Mesothelial cell of epicardium (in vitro differentiated cells): ENCODE data around the gene SPINK2. TPM values are rescaled to one million over a fixed set of nuclear protein-coding genes. Genes with fewer than 3 reads are reported as not detected.

Source experiments
- DNase-seq, 2 experiments: peaks; one replicate each; pipeline ENCODE4 v3.0.0; 2021; ENCODE audit warnings: low spot score in 2 of 2; ENCODE audit not compliant: unreplicated experiment in 2 of 2
- H3K27ac Mint-ChIP-seq: 2 replicates; pipeline ENCODE4 v1.8.0; 2021; ENCODE audit warnings: mixed read lengths
- H3K27me3 Mint-ChIP-seq: 2 replicates; pipeline ENCODE4 v1.8.0; 2021; ENCODE audit warnings: low read depth, mixed read lengths
- H3K36me3 Mint-ChIP-seq: 2 replicates; pipeline ENCODE4 v1.8.0; 2021; ENCODE audit warnings: mixed read lengths
- H3K4me1 Mint-ChIP-seq: 2 replicates; pipeline ENCODE4 v1.8.0; 2021; ENCODE audit warnings: mixed read lengths
- H3K4me3 Mint-ChIP-seq: 2 replicates; pipeline ENCODE4 v1.8.0; 2021; ENCODE audit warnings: mild to moderate bottlenecking, moderate library complexity, mixed read lengths
- H3K9me3 Mint-ChIP-seq: 2 replicates; pipeline ENCODE4 v1.8.0; 2021; ENCODE audit warnings: mixed read lengths
- total RNA-seq: library from RNA; stranded (reverse); gene quantifications from 3 replicates; pipeline ENCODE4 v1.2.1, GENCODE V29; 2021
- TF ChIP-seq, protein P1 (sequence below): fragments of 200-600 bp; sonication (generic); IDR thresholded peaks from one replicate; pipeline ENCODE4 v1.5.0; 2021; ENCODE audit warnings: antibody characterized with exemption; ENCODE audit not compliant: unreplicated experiment

Gene SPINK2, protein sequence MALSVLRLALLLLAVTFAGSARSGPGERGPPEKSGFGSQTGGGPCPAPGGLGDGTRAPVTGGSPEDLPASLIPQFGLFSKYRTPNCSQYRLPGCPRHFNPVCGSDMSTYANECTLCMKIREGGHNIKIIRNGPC
- not detected in 3 replicates for total RNA-seq

DNA sequence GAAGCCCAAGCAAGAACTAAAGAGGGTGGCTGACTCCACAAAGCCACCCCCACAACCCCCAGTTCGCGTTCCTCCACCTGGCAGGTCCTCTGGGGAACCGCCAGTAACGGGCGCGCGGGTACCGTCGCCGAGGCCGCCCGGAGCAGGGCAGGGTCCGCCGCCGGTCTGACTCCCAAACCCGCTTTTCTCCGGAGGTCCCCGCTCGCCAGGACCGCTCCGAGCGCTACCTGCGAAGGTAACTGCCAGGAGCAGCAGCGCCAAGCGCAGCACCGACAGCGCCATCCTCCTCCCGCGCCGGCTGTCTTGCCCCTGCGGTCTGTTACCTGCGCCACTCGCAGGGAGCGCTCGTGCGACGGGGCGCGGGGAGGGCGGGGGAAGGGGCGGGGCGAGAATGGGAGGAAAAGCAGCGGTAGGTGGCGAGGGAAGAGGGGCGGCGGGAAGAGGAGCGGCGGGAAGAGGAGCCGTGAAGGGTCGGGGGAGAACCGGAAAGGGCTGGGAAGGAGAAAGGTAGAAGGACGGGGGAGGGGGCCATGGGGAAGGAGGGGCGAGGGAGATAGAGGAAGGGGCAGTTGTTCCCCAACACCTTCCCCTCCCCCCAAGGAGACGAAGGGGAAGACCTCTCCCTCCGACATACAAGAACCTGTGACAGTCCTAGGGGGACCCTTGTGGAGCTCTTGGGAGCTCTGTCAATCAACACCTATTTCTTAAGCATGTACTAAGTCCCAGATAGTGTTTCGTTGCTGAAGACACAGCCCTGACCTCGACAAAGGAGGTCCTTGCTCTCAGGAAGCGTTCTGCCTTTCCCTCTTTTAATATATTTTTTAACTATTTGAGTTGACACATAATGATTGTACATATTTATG lies at the start of gene SPINK2:
SPINK2 (minus strand) TSS at position 321 of the 863 bp plus-strand sequence; CDS start at position 282, 39 bp downstream.
- H3K9me3 Mint-ChIP-seq, result no peaks in the 10 kb centered on the region
- TF ChIP-seq, protein P1, sequence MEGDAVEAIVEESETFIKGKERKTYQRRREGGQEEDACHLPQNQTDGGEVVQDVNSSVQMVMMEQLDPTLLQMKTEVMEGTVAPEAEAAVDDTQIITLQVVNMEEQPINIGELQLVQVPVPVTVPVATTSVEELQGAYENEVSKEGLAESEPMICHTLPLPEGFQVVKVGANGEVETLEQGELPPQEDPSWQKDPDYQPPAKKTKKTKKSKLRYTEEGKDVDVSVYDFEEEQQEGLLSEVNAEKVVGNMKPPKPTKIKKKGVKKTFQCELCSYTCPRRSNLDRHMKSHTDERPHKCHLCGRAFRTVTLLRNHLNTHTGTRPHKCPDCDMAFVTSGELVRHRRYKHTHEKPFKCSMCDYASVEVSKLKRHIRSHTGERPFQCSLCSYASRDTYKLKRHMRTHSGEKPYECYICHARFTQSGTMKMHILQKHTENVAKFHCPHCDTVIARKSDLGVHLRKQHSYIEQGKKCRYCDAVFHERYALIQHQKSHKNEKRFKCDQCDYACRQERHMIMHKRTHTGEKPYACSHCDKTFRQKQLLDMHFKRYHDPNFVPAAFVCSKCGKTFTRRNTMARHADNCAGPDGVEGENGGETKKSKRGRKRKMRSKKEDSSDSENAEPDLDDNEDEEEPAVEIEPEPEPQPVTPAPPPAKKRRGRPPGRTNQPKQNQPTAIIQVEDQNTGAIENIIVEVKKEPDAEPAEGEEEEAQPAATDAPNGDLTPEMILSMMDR, result no peak
- peak; percentile 37 to 58 for DNase-seq
- H3K4me3 Mint-ChIP-seq, result peak within 1 kb of the TSS; percentile 61
- H3K27ac Mint-ChIP-seq, result no peak within 1 kb of the TSS
- H3K36me3 Mint-ChIP-seq, result no peaks in the 10 kb centered on the region
- no peaks in the 10 kb centered on the region for H3K4me1 Mint-ChIP-seq
- peaks cover 62% of the 10 kb centered on the region for H3K27me3 Mint-ChIP-seq

DNA sequence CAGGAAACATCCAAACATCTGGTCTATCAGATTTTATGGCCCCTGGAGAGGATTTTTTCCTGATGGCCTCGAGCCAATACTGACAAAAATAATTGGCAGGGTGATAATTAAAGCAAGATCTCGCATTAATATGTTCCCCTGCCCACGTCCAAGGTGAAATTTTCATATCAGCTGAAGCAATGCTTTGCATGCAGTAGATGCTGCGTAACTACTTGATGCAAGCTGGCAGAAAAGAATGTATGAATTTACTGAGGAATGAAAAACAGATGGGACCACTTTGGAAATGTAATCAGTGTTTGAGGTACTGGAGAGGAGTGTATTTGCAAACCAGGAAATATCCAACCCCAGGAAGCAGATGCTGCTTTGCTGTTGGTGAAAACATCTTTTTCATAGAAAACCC lies 49.4 kb upstream of the SPINK2 start:
- no peak overlapping the region for H3K4me3 Mint-ChIP-seq
- peaks cover 17% of the 10 kb centered on the region for H3K4me1 Mint-ChIP-seq
- H3K27me3 Mint-ChIP-seq, result no peaks in the 10 kb centered on the region
- H3K9me3 Mint-ChIP-seq, result no peaks in the 10 kb centered on the region
- DNase-seq, result no peak
- peak overlapping the region; percentile 89 for H3K27ac Mint-ChIP-seq
- TF ChIP-seq, protein P1, result no peak
- H3K36me3 Mint-ChIP-seq, result no peaks in the 10 kb centered on the region

DNA sequence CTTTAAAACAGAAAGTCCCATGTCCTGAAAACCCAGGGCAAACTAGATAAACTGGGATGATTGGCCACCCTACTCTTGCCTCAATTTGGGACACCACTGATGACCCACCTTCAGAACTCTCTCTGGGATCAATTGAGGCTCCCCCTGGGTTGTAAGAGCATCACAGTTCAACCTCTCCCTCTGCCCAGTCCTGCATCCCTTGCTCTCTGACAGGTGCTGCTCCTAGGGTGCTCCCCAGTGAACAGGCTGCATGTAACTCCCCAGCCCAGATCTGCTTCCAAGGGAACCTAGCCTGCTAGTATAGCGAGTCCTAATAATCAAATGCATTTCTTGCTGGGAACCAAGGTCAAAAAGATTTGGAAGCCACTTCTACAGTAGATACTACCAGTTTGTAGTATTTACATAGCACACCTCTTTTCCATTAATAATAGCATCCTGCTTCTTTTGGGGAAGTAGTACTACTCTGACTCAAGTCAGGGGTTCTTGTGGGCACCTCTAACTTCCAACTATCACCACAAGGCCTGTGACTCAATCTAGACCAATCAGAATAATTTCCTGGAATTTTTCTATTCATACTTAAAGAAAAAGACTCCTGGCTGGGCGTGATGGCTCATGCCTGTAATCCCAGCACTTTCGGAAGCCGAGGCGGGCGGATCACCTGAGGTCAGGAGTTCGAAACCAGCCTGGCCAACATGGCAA lies 42.1 kb upstream of the SPINK2 start:
- no peak for DNase-seq
- no peak overlapping the region for H3K27ac Mint-ChIP-seq
- no peaks in the 10 kb centered on the region for H3K9me3 Mint-ChIP-seq
- peaks cover 7% of the 10 kb centered on the region for H3K4me1 Mint-ChIP-seq
- no peaks in the 10 kb centered on the region for H3K36me3 Mint-ChIP-seq
- H3K27me3 Mint-ChIP-seq, result no peaks in the 10 kb centered on the region
- TF ChIP-seq, protein P1, result no peak
- H3K4me3 Mint-ChIP-seq, result no peak overlapping the region

DNA sequence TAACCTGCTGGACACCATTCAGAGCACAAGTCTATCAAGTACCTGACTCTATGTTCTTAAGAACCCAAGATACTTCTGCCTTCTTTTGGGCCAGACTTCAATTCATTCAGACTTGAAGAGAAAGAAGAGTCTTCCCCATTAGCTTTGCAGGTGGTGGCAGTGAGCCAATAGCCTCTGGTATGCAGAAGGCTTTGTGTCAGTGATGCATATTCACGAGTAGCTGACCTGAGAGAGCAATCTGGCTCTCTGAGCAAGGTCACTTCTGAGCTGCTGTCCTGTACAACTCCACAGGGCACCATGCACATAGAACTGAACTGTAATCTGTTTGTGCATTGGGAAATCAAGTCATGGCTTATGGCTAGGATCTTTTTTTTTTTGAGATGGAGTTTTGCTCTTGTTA lies 39.9 kb upstream of the SPINK2 start:
- H3K4me3 Mint-ChIP-seq, result no peak overlapping the region
- H3K27ac Mint-ChIP-seq, result no peak overlapping the region
- H3K27me3 Mint-ChIP-seq, result no peaks in the 10 kb centered on the region
- TF ChIP-seq, protein P1, result no peak
- peaks cover 7% of the 10 kb centered on the region for H3K4me1 Mint-ChIP-seq
- DNase-seq, result no peak
- H3K9me3 Mint-ChIP-seq, result no peaks in the 10 kb centered on the region
- no peaks in the 10 kb centered on the region for H3K36me3 Mint-ChIP-seq

DNA sequence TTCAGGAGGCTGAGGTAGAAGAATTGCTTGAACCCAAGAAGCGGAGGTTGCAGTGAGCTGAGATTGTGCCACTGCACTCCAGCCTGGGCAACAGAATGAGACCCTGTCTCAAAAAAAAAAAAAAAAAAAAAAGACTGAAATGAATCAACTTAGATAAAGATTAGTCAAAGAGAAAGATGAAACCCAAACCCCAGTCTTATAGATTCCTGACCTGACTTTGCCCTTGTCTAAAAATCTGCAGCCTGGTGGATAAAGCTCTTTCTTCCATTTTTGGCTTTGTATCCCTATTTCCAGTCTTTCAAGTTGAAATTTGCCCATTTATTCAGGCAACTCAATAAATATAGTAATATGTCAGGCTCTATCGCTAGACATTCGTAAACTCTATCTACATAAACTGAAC lies 39.3 kb upstream of the SPINK2 start:
- H3K27me3 Mint-ChIP-seq, result no peaks in the 10 kb centered on the region
- no peak overlapping the region for H3K27ac Mint-ChIP-seq
- H3K4me3 Mint-ChIP-seq, result no peak overlapping the region
- no peaks in the 10 kb centered on the region for H3K36me3 Mint-ChIP-seq
- no peaks in the 10 kb centered on the region for H3K9me3 Mint-ChIP-seq
- no peak for DNase-seq
- TF ChIP-seq, protein P1, result no peak
- peaks cover 7% of the 10 kb centered on the region for H3K4me1 Mint-ChIP-seq
